Measurements from ENCODE around the gene TNFSF10.
"Not testable (repeated sequence)": the region's sequence is repeated elsewhere in the genome, so short reads cannot be mapped to it uniquely, and the experiment has no call there.

Gene TNFSF10

DNA sequence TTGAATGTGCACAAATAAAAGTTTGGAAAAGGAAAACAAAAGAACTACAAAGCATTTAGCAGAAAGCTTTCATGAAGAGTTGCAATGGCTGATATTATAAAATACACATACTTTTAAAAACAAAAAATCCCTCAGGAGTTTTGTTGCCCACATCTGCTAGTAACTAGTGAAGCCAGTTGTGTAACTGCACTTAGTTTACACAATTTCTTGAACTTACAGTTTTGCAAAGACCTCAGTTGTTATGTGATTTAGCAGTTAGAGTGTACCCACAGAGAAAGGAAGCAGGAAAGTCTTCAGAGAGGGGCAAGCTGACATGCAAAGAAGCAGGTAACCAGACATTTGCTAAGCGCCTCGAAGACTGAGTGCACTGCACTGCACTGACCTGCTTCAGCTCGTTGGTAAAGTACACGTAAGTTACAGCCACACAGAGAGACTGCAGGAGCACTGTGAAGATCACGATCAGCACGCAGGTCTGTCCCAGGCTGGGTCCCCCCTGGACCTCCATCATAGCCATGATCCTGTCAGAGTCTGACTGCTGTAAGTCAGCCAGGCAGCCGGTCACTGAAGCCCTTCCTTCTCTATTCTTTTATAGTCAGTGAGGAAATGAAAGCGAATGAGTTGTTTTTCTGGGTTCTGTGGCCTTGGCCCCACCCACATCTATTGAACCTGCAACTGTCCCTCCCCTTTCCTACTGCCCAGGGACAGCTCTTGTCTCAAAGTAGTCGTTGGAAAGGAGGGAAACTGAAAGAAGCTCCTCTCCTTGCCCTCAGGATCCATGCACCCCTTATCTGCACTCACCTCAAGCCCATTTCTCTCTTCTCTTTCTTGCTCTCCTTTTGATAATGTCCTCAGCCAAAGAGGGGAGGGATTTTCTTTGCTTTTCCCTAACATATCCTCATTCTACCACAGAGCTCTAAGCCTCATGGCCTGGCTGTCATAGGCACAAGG lies at the start of gene TNFSF10:
TNFSF10 (minus strand) TSS at position 560 of the 948 bp plus-strand sequence; CDS start at position 514, 46 bp downstream.
- peak; percentile 48 for DNase-seq

DNA sequence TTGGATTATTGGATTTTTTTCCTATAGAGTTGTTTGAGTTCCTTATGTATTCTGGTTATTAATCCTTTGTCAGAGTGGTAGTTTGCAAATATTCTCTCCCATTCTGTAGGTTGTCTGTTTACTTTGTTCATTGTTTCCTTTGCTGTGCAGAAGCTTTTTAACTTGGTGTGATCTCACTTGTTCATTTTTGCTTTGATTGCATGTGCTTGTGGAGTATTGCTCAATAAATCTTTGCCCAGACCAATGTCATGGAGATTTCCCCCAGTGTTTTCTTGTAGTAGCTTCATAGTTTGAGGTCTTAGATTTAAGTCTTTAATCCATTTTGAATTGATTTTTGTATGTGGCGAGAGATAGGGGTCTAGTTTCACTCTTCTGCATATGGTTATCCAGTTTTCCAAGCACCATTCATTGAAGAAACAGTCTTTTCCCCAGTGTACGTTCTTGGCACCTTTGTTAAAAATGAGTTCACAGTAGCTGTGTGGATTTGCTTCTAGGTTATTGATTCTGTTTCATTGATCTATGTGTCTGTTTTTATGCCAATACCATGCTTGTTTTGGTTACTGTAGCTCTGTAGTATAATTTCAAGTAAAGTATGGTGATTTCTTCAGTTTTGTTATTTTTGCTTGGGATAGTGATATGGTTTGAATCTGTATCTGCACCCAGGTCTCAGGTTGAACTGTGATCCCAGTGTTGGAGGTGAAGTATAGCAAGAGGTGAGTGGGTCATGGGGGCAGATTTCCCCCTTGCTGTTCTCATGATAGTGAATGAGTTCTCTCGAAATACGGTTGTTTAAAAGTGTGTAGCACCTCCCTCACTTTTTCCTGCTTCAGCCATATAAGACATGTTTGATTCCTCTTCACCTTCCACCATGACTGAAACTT lies 46.1 kb upstream of the TNFSF10 start:
- no peak for DNase-seq

DNA sequence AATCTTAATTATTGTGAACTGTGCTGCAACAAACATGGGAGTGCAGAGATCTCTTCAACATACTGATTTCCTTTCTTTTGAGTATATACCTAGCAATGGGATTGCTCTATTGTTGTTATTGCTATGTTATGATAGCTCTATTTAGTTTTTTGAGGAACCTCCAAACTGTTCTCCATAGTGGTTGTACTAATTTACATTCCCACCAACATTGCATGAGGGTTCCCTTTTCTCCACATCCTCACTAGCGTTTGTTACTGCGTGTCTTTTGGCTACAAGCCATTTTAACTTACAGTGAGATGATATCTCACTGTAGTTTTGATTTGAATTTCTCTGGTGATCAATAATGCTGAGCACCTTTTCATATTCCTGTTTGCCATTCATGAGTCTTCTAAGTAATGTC lies 45.5 kb upstream of the TNFSF10 start:
- no peak for DNase-seq

DNA sequence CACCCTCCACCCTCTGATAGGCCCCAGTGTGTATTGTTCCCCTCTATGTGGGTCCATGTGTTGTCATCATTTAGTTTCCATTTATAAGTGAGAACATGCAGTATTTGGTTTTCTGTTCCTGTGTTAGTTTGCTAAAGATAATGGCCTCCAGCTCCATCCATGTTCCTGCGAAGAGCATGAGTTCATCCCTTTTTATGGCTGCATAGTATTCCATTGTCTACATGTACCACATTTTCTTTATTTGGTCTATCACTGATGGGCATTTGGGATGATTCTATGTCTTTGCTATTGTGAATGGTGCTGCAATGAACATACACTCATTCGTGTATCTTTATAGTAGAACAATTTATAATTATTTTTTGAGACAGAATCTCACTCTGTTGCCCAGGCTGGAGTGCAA lies 43.6 kb upstream of the TNFSF10 start:
- DNase-seq, result not testable (repeated sequence)

DNA sequence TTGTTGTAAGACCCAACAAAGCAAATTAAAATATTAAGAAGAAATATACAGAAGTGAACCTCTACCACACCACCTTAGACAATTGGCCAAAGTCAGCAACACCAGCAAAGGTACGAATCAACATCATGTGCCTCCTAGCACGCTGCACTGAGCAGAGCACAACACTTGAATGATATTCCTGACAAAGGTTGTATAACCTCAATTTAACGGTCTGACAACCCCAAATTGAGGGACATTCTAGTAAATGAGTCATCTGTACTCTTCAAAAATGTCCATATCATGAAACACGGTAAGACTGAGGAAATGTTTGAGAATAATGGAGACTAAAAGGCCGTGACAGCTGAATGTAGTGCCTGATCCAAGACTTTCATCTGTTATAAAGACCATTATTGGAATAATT lies 41.3 kb upstream of the TNFSF10 start:
- no peak for DNase-seq

DNA sequence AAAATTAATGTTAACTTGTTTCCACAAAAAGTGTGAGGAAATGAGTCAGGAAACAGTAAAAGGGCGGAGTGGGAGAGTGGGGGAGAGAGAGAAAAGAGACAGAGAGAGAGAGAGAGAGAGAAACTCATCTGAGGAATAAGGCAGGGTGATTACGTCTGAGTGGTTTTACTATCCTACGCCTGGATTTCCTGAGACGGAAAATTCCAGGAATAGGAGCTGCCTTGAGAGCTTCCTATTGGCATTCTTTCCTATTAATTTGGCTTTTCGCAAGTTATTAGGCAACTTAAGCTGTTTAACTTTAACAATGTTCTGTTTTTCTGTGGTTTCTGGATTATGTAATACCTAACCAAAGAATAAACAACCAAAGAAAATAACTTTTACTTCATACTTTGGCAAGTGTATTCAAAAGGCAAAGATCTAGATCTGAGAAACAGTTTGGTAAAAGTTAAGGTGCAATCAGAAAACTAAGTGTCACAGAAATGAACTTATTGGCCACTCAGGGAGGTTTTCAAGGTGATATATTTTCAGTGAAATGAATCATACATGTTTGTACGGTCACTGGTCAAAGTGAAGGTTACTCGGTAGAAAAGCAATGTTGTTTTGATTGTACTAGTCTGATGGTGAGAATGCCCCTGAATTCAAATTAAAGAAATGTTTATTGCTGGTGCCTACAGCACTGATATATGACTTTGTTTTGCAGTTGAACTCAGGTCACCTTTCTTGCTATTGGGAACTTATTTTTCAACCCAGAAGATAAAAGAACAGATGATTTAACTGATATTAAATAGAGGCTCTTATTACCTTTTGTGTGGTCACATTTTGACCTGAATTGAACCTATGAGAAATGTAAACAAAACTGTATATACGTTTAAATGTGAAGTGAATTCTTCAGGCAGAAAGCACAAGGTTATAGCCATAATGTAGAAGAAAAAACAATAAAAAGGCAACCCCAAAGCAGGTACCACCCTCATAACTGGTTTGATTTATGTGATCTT lies 39.9 kb upstream of the TNFSF10 start:
- DNase-seq, result no peak

DNA sequence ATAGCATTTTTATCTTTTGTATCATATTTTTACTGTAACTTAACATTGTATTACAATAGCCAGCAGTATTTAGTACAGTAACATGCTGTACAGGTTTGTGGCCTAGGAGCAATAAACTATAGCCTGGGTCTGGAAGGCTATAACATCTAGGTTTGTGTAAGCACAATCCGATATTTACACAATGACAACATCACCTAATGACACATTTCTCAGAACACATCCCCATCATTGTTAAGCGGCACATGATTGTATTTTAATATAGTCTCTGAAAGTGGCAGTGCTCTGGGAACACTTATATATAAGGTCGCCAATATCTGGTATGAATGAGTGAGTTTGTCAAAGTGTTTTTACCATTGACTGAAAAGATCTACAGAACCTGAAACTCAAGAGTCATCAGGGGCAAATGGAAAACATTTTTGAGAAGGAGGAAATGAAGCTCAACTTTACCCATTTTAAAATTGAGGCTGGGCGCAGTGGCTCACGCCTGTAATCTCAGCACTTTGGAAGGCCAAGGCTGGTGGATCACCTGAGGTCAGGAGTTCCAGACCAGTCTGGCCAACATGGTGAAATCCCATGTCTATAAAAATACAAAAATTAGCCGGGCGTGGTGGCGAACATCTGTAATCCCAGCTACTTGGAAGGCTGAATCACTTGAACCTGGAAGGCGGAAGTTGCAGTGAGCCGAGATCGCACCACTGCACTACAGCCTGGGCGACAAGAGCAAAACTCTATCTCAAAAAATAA lies 38.8 kb upstream of the TNFSF10 start:
- DNase-seq, result no peak

DNA sequence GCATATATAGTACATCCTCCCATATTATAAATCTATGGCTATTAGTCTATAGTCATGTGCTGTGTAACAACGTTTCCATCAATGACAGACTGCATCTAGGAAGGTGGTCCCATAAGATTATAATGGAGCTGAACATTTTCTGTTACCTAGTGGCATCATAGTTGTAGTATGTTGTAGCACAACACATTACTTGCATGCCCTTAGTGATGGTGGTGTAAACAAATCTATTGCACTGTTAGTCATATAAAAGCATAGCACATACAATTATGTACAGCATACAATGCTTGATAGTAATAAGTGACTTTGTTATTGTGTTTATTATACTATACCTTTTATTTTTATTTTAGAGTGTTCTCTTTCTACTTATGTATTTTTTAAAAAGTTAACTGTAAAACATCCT lies 37.4 kb upstream of the TNFSF10 start:
- no peak for DNase-seq

DNA sequence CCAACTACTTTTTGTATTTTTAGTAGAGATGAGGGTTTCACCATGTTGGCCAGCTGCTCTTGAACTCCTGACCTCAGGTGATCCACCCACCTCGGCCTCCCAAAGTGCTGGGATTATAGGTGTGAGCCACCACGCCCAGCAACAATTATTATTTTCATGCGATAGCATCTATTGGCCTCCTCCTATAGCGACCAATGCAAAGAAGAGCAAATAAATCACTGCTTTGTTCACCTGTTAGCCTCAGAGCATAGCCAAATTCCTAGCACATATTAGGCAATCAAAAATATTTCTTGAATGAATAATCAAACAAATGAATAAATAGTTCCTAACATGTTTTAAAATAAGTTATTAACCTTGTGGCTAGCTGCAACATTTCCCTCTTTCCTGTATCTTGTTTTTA lies 36.8 kb upstream of the TNFSF10 start:
- DNase-seq, result no peak

DNA sequence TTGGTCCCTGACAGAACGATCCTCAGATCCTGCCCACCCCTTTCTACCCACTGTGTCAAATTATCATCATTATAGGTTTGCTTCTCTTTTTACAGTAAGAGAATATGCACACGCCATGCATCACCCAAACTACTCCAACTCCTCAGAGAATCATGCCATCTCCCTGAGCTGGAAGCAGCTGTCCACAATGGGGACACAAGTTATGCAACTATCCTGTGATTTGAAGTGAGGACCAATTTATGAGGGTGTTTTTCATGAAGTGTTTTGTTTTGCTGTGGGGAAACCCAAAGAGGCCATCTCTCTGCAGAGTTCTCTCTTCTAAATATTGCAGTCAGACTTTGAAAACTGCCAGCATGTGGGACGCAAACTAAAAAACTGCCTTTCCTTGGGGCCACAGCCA lies 35.8 kb upstream of the TNFSF10 start:
- DNase-seq, result no peak

DNA sequence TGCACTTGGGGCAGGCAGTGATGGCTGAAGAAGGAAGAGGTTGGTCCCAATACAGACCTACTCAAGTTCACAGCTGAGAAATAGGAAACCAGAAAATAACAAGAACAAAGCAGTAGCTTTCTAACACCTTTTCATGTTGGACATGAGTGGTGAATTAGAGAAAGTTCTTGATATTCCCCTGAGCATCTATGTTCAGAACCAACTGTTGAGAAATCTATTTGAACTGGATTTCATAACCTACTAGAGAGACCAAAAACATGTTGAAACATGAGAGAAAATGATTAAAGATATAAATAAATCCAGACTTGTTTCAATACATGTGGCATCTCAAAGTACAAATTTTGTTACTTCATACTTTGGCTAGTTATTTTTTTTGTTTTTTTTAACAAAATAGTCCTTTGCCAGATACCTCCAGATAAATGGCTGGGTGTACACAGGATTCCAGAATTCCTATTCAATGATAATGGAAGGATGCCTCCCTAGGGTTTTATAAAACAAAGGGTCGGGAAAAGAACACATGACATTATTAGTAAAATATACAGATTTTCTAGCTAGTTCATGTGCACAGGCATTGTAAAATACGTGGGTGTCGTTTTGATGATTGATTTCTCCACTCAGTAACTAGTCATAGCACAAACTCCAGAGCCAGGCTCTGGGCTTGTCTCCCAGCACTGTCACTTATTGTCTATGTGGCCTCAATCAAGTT lies 34.4 kb upstream of the TNFSF10 start:
- DNase-seq, result no peak

DNA sequence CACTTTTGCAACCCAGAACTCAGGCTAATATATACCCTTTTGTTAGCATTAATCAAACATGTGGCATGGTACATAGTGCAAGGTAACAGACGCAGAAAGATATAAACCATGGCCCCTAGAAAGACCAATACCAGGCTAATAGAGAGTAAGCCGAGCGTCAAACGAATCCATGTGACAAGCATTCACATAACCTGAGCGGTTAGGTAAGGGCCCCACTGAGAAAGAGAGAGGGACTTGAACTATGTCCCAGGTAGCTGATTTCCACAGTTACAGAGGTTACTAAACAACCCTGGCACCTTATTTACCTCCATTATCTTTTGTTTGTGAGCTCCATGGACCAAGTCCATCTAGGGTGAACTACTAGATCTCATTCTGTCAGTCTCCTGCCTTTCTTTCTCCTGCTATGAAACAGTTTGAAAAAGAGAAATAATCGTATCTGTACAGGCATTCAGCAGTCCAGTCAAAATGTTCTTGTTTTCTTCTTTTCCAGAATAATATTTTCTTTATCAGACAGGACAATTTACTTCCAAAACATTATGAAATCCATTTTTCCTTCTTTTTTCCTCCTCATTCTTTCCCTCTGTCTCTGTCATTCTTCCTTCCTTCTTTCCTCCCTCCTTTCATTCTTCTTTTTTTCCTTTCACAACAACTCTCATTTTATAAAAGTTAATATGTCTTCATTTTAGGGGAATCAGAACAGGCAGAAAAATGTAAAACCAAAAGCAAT lies 30.5 kb upstream of the TNFSF10 start:
- DNase-seq, result no peak

DNA sequence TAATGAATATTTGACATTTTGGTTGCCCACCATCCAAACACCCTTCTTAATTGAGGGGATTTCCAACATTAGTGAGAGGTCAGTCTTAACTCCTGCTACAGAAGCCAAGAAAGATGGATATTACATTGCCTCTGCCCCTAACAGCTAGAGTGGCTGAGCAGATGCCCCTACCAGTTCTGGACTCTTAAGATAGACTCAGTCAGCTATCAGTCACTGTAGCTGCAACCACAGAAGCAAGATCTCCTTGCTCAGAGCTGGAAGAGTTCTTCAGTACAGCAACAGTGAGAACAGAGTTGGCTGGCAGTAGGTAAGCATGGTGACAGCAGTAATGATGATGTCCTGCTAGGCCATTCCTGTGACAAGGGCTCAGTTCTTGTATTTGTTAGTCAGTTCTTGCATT lies 29.4 kb upstream of the TNFSF10 start:
- DNase-seq, result no peak

DNA sequence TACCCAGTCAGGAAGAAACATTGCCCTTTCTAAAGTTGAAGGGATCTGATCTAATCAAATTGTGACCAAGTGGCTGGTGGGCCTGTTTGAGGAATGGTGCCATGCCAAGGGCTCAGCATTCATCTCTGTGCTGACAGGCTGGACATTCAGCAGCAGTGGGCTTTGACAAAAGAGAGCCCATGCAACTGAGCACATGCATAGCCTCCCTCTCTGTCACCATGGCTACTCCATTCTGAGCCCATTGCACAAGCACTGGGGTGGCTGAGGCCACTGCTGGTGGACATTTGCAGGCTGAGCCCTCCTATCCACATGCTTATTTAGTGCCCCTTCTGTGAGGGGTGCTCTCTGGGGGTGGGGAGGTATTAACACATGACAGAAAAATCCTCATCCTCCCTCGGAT lies 28.6 kb upstream of the TNFSF10 start:
- DNase-seq, result no peak

DNA sequence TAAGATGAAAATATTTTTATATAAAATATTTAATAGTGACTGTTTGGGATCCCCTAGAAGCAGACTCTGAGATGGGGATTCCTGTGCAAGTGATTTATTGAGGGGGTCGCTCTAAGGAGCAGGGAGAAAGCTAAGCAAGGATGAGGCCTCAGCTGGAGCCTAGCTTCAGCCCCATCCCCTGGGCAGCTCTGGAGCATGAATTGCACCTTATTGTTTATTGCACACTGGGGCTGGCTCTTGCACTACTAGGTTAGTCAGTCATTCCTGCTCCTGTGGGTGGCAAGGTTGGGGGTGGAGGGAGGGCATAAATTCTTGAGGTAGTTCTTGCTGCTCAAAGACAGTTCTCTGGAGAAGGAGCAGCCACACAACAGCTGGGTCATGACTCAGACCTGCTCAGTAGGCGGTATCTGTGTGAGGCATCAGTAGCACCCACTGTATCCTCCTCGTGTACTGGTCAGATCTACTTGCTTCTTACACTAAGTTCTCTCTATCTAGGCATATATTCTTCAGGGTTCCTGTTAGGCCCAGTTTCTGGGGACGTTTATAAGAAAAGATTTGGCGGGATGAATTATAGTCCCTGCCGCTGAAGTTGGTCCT lies 27.2 kb upstream of the TNFSF10 start:
- no peak for DNase-seq

DNA sequence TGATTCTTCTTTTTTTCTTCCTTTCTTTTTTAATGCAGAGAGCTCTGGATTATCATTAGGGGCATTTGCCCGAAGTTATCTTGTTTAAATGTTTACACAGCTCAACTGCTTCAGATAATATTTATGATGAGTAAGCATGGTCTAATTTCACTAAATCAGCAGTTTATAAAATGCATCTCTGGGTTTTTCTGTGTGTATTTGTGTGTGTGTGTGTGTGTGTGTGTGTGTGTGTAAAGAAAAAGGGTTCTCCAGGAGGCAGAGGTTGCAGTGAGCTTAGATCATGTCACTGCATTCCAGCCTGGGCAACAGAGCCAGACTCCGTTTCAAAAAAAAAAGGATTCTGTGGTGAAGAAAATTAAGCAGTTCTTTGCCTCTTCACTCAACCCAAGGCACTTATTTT lies 25.9 kb upstream of the TNFSF10 start:
- no peak for DNase-seq

DNA sequence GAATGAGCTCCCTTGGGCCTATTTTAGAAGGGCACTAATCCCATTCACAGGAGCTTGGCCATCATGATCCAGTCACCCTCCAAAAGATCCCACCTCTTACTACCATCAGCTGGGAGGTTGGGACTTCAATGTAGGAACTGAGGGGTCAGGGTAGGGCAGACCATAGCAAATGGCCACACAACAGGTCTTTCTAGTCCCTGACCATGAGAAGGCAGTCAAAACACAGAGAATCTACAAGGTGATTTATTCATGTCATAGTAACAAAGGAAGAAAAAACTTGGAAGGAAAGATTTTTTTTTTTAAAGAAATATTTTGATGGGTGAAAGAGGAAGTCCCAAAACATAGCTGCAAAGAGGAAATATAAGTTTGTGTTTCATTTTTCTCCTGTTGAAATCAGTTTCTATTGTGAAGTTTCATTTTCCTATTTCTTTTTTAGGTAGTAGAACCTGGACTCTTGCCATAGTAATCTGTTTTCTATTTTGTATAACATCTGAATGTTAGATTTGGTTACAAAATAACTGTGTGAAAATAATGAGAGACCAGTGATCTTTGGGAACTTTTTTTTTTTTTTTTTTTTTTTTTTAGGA lies 23.5 kb upstream of the TNFSF10 start:
- DNase-seq, result no peak

DNA sequence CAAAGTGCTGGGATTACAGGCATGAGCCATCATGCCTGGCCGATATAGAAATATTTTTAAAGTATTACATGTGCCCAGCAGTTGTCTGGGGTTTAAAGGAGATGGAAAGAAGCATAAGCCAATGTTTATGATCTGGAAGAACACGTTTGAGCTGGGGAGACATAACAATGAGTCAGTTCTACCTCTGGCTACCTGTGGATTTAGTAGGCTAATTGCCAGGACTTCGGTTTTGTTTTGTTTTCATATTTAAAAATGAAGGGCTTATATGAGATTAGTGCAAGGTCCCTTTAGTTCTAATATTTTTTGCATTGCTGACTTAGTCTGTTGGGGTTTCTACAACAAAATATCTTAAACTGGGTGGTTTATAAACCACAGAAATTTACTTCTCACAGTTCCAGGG lies 22.9 kb upstream of the TNFSF10 start:
- no peak for DNase-seq

DNA sequence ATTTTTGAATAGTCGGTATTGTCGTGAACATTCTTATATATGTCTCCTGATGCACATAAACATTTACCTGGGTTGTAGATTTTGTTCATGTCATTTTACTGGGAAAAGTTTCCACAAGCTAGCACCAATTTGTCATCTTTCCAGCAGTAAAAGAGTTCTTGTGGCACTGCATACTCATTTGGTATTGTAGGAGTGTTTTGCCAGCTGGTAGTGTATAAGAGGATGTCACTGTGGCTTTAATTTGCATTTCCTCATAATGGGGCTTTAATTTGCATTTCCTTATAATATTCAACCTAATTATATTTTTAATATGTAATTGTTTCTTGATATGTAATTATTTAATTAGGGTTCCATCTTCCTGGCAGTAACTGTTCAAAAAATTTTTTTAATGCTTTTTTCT lies 21.2 kb upstream of the TNFSF10 start:
- no peak for DNase-seq

DNA sequence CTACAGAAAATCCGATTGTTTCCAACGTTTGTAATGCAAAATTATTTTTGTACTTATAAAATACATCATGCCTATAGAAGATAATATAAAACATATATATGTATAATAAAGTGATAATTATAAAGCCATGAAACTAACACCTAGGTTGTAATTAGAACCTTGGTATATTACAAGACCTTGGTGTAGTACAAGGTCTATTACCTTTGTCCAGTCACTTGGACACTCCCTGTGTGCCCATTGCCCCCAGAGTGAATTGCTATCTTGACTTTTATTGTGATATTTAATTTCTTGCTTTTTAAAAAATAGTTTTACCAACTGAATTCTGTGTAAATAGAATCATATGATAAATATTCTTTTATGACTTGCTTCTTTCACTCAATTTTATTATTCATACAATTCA lies 20.7 kb upstream of the TNFSF10 start:
- no peak for DNase-seq

All from femur (tissue), 1 donor.